ENCODE results near the gene USP49. TPM values are rescaled to one million over a fixed set of nuclear protein-coding genes. Genes with fewer than 3 reads are reported as not detected.

The USP49 gene
- total RNA-seq, 1 experiment from 2014 or later, result 6.9 TPM

GRCh38 chr6:41937861-41938574 is 42.8 kb upstream of the USP49 start:
- Histone ChIP-seq H3K36me3 (ENCODE audit: control insufficient read depth in 1 of 2, insufficient read depth in 2 of 2, low read length in 2 of 2) (peaks cover 3 to 10% of the 10 kb centered on the region in 2 experiments; a peak in 3 of 4 replicates), H2AFZ (ENCODE audit: low read depth, low read length, poor library complexity, severe bottlenecking) (no peak overlapping the region), H3K9me3 (ENCODE audit: control insufficient read depth in 1 of 2, insufficient read depth in 1 of 2, low read depth in 1 of 2, low read length in 2 of 2) (no peaks in the 10 kb centered on the region), H3K9me2 (ENCODE audit: insufficient read depth) (no peaks in the 10 kb centered on the region), H3K4me3 (replicated peaks in 1 of 2; ENCODE audit: low read depth in 1 of 2, low read length in 2 of 2) (no peak overlapping the region), H4K20me1 (ENCODE audit: insufficient read depth) (no peaks in the 10 kb centered on the region), H3K9ac (ENCODE audit: low read length) (no peak overlapping the region), H3K27ac (ENCODE audit: low read depth, low read length) (no peak overlapping the region), H3K4me2 (ENCODE audit: low read length) (no peak overlapping the region), H3K4me1 (ENCODE audit: control insufficient read depth in 1 of 2, insufficient read depth in 2 of 2, low read length in 2 of 2) (peaks cover 12 to 35% of the 10 kb centered on the region in 2 experiments; a peak in 3 of 4 replicates), H3K79me2 (ENCODE audit: insufficient read depth, low read length) (no peaks in the 10 kb centered on the region; the same call in 1 of the 2 replicates), H3K27me3 (ENCODE audit: insufficient read depth, low read length) (no peaks in the 10 kb centered on the region)
- CTCF ChIA-PET, result interaction anchor here (0.7 to 5.7 kb wide), 4 partner anchors 10 to 137 kb away, joined by 3 to 25 read pairs (median 4); partner anchors contain the start of genes BYSL and MED20
- ATAC-seq (no peak), DNase-seq (ENCODE audit: low read depth, low spot score) (no peak)
- BruUV-seq (replicated peaks), result no TSS peak
- RAD21 ChIA-PET (ENCODE audit: low non-redundant PET in 1 of 2, low total read pairs in 2 of 2, uncharacterized antibody in 2 of 2, unreplicated experiment in 2 of 2), result interaction anchor here (1.0 to 1.5 kb wide), 2 partner anchors 106 to 107 kb away, joined by 3 to 4 read pairs; no protein-coding TSS in a partner anchor
- POLR2A ChIA-PET, result no interaction called here
- intact Hi-C loops (cut with micrococcal nuclease), result loop anchor here (2.0 to 5.0 kb wide), 2 partner anchors 91 to 151 kb away; partner anchors contain the start of gene TOMM6
- TF ChIP-seq SP1 (IDR thresholded peaks at IDR 0.05; ENCODE audit: low read depth) (no peak), ZFX (IDR thresholded peaks at IDR 0.05) (no peak), YY1 (IDR thresholded peaks at IDR 0.05; ENCODE audit: extremely low read depth, insufficient replicate concordance, low read depth, low read length) (no peak), POLR2A (IDR thresholded peaks at IDR 0.05; ENCODE audit: borderline replicate concordance, extremely low read depth, insufficient read depth, insufficient read length) (no peak), TCF7L2 (IDR thresholded peaks at IDR 0.05; ENCODE audit: borderline replicate concordance, extremely low read depth, insufficient read depth, insufficient read length) (no peak), CTCF (IDR thresholded peaks at IDR 0.05 in 2 of 3, conservative IDR thresholded peaks at IDR 0.05 in 1 of 3; ENCODE audit: borderline replicate concordance in 1 of 3, insufficient read depth in 1 of 3, low read depth in 2 of 3, low read length in 2 of 3) (no peak), CEBPB (IDR thresholded peaks at IDR 0.05; ENCODE audit: low read depth) (no peak), POLR2AphosphoS5 (IDR thresholded peaks at IDR 0.05; ENCODE audit: low read depth, low read length) (no peak), EZH2 (IDR thresholded peaks at IDR 0.05) (no peak), FOSL1 (IDR thresholded peaks at IDR 0.05; ENCODE audit: low read depth) (no peak), MAX (IDR thresholded peaks at IDR 0.05) (no peak), REST (IDR thresholded peaks at IDR 0.05; ENCODE audit: low read depth) (no peak), RAD21 (IDR thresholded peaks at IDR 0.05; ENCODE audit: low read depth) (no peak), ZBTB33 (IDR thresholded peaks at IDR 0.05; ENCODE audit: extremely low read depth, insufficient replicate concordance, low read length) (no peak), EGR1 (IDR thresholded peaks at IDR 0.05; ENCODE audit: low read depth) (no peak), SIN3A (IDR thresholded peaks at IDR 0.05; ENCODE audit: low read depth) (no peak), SRF (IDR thresholded peaks at IDR 0.05; ENCODE audit: low read depth) (no peak)

Measured in HCT116 (cell line).